Cardiac fibroblast (primary cell): Measurements from ENCODE around the gene CDKL4.
"Not testable (repeated sequence)": the region's sequence is repeated elsewhere in the genome, so short reads cannot be mapped to it uniquely, and the experiment has no call there.

Experiments used
- DNase-seq, 2 donors: peaks; one replicate each; pipeline versions ENCODE4 v3.0.0 to v3.0.0-alpha.2; 2010; ENCODE audit warnings: low read depth in 2 of 2
- H3K4me3 ChIP-seq, 2 donors: replicated peaks in 1 of 2; 1 replicate in 1 of 2; 2 replicates in 1 of 2; pipeline ENCODE4 v1.5.1; 2011; ENCODE audit warnings: low read depth in 2 of 2, low read length in 2 of 2, mild to moderate bottlenecking in 2 of 2, moderate library complexity in 1 of 2
- TF ChIP-seq, protein P1 (sequence below): IDR thresholded peaks from one replicate; pipeline ENCODE4 v1.5.1; 2011; ENCODE audit warnings: low read depth, mild to moderate bottlenecking, low read length, inconsistent platforms

CDKL4 gene

DNA sequence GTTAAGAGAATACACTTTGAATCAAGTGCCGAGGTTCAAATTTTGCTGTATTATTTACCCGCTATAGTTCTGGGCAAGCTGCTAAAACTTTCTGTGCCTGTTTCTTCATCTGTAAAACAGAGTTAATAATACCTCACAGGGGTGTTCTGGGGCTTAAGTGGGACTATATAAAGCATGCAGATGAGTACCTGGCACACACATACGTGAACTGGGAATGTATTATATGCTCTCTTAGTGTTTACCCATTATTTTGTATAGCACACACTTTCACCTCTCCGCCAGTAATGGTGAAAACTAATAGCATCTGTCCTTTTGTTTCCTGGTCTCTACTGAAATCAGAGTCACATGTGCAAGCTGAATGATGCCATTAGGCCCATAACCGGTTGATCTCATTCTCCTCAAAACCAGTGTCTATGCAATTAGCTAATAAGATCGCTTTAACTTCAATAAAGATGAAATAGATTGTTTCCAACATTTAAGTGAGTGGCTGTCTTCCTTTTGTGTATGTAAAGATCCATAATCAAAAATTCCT, 3.8 kb upstream of the CDKL4 start:
- H3K4me3 ChIP-seq: no peak overlapping the region
- no peak for DNase-seq
- TF ChIP-seq, protein P1, sequence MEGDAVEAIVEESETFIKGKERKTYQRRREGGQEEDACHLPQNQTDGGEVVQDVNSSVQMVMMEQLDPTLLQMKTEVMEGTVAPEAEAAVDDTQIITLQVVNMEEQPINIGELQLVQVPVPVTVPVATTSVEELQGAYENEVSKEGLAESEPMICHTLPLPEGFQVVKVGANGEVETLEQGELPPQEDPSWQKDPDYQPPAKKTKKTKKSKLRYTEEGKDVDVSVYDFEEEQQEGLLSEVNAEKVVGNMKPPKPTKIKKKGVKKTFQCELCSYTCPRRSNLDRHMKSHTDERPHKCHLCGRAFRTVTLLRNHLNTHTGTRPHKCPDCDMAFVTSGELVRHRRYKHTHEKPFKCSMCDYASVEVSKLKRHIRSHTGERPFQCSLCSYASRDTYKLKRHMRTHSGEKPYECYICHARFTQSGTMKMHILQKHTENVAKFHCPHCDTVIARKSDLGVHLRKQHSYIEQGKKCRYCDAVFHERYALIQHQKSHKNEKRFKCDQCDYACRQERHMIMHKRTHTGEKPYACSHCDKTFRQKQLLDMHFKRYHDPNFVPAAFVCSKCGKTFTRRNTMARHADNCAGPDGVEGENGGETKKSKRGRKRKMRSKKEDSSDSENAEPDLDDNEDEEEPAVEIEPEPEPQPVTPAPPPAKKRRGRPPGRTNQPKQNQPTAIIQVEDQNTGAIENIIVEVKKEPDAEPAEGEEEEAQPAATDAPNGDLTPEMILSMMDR: no peak

DNA sequence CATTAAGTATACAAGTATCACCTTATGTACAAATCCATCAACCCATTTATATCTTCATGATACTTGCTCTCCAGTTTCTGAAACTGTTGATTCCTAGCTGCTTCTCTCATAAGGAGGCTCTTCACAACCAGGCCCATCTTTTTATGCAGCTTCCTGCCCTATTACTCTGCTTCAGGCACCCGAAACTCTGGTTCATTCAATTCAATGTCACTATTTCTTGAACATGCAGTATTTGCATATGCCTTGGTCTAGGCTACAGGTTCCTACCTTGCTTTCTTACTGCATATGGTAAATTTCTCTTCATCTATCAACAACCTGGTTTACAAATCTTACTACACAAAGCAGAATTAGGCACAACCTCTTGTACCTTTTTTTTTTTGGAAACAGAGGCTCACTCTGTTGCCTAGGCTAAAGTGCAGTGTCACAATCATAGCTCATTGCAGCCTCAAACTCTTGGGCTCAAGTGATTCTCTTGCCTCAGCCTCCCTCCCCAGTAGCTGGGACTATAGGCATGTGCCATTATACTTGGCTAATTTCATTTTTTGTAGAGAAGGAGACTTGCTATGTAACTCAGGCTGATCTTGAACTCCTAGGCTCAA, 2.7 kb upstream of the CDKL4 start:
- TF ChIP-seq, protein P1: no peak
- no peak for DNase-seq
- H3K4me3 ChIP-seq: no peak overlapping the region

DNA sequence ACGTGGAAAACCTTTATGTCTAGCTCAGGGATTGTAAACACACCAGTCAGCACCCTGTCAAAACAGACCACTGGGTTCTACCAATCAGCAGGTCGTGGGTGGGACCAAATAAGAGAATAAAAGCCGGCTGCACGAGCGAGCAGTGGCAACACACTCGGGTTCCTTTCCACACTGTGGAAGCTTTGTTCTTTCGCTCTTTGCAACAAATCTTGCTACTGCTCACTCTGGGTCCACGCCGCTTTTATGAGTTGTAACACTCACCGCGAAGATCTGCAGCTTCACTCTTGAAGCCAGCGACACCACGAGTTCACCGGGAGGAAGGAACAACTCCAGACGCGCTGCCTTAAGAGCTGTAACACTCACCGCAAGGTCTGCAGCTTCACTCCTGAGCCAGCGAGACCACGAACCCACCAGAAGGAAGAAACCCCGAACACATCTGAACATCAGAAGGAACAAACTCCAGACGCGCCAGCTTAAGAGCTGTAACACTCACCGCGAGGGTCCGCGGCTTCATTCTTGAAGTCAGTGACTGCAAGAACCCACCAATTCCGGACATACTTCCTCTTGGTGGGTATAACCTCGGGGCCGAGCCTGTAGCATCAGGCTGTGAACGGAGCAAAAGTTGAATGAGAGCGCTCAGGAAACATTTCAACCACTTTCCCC, 1.3 kb upstream of the CDKL4 start:
- not testable (repeated sequence) for DNase-seq

DNA sequence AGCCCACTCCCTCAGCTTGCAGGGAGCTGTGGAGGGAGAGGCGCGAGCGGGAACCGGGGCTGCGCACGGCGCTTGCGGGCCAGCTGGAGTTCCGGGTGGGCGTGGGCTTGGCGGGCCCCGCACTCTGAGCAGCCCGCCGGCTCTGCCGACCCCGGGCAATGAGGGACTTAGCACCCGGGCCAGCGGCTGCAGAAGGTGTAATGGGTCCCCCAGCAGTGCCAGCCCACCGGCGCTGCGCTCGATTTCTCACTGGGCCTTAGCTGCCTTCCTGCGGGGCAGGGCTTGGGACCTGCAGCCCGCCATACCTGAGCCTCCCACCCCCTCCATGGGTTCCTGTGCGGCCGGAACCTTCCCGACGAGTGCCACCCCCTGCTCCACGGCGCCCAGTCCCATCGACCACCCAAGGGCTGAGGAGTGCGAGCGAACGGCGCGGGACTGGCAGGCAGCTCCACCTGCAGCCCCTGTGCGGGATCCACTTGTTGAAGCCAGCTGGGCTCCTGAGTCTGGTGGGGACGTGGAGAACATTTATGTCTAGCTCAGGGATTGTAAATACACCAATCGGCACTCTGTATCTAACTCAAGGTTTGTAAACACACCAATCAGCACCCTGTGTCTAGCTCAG, 582 bp upstream of the CDKL4 start:
- not testable (repeated sequence) for DNase-seq, H3K4me3 ChIP-seq

More for the DNA sequence above, 1.3 kb upstream of the CDKL4 start:
- not testable (repeated sequence) for H3K4me3 ChIP-seq

DNA sequence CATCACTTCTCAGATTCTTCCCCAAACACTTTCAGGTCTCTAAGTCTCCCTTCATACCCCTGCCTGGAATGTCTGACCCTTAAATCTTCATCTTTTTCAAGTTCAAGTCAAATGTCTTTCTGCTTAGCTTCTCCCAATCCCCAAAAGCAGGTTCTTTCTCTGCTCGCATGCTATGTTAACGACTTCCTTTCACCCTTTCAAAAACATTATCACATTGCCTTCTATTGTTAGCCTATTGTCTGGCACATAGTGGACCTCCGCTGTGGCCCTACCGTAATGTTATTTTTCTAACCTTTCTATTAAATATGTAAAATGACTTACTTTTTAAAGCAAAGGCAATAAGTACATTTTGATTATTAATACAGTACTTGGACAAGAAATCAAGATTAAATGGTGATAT, 2.2 kb downstream of the CDKL4 start:
- no peak overlapping the region for H3K4me3 ChIP-seq
- TF ChIP-seq, protein P1: no peak
- DNase-seq: no peak

DNA sequence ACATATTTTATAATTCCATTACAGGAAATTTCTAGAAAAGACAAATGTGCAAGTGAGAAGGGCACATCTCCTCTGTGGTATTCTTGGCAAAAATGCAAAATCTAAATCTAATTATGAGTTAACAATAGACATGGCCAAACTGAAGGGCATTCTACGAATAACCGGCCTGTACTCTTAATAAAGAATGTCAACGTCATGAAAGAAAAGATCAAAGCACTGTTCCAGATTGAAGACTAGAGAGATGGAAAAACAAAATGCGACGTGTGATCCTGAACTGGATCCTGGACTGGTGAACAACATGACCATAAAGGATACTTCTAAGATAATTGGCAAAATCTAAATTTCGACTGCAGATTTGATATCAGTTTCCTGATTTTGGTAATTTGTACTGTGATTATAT, 3.0 kb downstream of the CDKL4 start:
- TF ChIP-seq, protein P1: no peak
- no peak for DNase-seq
- no peak overlapping the region for H3K4me3 ChIP-seq

DNA sequence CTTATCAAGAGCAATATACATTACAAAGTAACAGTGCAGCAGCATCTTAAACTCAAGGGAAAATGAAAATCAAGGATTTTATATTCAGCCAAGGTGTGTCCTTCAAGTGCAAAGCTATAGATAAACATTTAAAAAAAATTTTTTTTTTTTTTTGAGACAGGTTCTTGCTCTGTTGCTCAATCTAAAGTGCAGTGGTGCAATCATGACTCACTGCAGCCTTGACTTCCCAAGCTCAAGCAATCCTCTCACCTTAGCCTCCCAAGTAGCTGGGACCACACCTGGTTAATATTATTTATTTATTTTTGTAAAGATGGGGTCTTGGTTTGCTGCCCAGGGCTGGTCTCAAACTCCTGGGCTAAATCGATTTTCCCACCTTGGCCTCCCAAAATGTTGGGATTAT, 9.0 kb downstream of the CDKL4 start:
- TF ChIP-seq, protein P1: no peak
- peak in 1 of 2 donors; percentile 59 for DNase-seq
- H3K4me3 ChIP-seq: no peak overlapping the region

DNA sequence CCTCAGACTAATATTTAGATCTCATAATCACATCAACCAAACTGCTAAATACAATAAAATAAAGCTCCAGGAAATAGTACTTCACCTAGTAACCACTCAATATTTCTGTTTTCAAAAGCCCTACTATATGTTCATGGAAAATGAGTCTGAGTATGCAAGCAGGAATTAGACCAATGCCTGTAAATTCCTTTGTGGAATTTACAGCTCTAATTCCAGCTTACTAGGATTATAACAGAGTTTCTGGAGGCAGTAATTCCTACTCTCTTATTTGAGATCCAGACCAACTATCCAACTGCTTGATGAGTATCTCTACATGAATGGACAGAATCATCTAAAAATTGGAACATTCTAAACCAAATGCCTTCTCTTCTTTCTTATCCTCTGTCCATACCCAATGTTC, 11.6 kb downstream of the CDKL4 start:
- no peak overlapping the region for H3K4me3 ChIP-seq
- no peak for DNase-seq
- TF ChIP-seq, protein P1: no peak
